GM21529 (cell line): Measurements from ENCODE around the gene HLA-A.

Source experiments
- ATAC-seq: cut with Tn5 transposase; IDR thresholded peaks from one replicate; pipeline ENCODE4 v1.9.1; 2021; ENCODE audit not compliant: unreplicated experiment

The HLA-A gene

DNA sequence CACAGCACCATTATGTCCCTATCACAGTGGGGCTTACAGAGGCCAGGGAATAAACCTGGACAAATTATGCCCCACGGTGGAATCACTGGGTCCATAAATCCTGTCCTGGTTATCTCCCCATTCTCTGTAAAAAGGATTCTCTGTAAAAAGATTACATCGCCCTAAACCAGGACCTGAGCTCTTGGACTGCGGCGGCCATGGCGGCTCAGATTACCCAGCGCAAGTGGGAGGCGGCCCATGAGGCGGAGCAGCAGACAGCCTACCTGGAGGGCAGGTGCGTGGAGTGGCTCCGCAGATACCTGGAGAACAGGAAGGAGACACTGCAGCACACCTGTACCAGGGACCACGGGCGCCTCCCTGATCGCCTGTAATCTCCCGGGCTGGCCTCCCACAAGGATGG is 8.4 kb upstream of the HLA-A start:
- no peak for ATAC-seq

DNA sequence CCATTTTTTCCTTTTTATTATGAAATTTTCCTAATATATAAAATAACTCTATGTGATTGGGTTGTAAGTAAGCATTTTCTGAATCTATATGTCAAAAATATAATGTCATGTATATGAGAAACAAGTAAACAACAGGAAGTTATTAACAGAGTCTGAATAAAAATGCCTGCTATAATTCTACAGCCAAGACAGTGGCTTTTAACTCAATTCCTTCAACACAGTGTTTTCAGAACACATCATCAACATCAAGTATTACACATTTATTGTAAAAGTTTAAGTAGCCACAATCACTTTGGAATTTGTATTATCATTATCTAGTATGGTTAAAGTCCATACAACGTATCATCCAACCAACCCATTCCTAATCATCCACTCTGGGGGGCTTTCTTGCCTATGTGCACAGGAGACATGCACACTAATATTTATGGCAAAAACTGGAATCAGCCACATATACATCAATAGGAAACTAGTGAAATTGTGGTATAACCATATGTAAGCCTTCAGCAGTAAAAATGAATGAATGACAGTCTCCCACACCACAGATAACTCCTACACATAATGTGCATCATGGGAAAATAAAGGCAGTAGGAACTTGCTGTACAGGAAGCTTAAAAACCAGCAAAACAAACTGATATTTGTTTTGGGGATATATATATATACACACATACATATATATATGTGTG is 6.9 kb upstream of the HLA-A start:
- no peak for ATAC-seq

DNA sequence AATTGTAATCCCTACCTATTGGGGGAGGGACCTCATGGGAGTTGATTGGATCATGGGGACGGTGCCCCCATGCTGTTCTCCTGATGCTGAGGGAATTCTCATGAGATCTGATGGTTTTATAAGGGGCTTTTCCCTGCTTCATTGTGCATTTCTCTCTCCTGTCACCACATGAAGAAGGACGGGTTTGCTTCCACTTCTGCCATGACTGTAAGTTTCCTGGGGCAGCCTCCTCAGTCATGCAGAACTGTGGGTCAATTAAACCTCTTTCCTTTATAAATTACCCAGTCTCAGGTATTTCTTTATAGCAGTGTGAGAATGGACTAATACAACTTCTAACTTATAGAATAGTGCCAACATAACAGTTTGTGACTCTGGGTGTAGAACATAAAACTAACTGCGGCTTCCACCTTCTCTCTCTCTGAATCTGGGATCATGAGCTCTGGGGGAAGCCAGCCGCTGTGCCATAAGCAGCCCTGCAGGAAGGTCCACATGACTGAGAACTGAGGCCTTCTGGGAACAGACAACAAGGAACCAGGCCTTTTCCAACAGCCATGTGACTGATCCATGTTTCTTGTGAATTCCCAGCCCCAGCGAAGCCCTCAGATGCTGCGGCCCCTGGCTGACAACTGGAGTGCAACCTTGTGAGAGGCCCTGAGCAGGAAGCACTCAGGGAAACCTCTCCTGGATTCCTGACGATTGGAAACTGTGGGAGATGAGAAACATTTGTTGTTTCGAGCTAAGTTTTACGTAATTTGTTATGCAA is 3.4 kb upstream of the HLA-A start:
- no peak for ATAC-seq

DNA sequence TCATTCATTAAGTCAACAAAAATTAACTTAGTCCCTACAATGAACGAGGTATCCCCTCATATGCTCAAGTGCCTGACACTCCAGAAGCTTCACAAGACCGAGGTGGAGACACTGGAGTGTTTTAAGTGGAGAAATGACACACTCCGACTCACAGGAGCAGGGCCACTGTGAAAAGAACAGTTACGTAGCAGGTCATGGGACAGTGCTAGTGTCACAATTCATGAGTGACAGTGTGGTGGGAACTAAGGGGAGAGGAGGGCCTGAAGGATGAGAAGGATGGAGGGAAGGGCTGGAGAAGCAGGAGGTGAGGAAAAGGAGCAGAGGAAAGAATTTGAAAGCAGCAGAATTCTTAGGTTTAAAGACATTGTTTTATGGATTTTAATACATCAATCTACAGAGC is 1.3 kb upstream of the HLA-A start:
- no peak for ATAC-seq

- no peak for ATAC-seq
These were observed 861 bp upstream of the HLA-A start for GRCh38 chr6:29941471-29941870.

GRCh38 chr6:29941916-29942274 is 437 bp upstream of the HLA-A start:
- ATAC-seq = no peak

DNA sequence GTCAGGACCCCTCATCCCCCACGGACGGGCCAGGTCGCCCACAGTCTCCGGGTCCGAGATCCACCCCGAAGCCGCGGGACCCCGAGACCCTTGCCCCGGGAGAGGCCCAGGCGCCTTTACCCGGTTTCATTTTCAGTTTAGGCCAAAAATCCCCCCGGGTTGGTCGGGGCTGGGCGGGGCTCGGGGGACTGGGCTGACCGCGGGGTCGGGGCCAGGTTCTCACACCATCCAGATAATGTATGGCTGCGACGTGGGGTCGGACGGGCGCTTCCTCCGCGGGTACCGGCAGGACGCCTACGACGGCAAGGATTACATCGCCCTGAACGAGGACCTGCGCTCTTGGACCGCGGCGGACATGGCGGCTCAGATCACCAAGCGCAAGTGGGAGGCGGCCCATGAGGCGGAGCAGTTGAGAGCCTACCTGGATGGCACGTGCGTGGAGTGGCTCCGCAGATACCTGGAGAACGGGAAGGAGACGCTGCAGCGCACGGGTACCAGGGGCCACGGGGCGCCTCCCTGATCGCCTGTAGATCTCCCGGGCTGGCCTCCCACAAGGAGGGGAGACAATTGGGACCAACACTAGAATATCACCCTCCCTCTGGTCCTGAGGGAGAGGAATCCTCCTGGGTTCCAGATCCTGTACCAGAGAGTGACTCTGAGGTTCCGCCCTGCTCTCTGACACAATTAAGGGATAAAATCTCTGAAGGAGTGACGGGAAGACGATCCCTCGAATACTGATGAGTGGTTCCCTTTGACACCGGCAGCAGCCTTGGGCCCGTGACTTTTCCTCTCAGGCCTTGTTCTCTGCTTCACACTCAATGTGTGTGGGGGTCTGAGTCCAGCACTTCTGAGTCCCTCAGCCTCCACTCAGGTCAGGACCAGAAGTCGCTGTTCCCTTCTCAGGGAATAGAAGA is 978 bp downstream of the HLA-A start:
- no peak for ATAC-seq

DNA sequence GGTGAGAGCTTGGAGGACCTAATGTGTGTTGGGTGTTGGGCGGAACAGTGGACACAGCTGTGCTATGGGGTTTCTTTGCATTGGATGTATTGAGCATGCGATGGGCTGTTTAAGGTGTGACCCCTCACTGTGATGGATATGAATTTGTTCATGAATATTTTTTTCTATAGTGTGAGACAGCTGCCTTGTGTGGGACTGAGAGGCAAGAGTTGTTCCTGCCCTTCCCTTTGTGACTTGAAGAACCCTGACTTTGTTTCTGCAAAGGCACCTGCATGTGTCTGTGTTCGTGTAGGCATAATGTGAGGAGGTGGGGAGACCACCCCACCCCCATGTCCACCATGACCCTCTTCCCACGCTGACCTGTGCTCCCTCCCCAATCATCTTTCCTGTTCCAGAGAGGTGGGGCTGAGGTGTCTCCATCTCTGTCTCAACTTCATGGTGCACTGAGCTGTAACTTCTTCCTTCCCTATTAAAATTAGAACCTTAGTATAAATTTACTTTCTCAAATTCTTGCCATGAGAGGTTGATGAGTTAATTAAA is 3.0 kb downstream of the HLA-A start:
- no peak for ATAC-seq

GRCh38 chr6:29946223-29947076 is 4.1 kb downstream of the HLA-A start:
- ATAC-seq = no peak

DNA sequence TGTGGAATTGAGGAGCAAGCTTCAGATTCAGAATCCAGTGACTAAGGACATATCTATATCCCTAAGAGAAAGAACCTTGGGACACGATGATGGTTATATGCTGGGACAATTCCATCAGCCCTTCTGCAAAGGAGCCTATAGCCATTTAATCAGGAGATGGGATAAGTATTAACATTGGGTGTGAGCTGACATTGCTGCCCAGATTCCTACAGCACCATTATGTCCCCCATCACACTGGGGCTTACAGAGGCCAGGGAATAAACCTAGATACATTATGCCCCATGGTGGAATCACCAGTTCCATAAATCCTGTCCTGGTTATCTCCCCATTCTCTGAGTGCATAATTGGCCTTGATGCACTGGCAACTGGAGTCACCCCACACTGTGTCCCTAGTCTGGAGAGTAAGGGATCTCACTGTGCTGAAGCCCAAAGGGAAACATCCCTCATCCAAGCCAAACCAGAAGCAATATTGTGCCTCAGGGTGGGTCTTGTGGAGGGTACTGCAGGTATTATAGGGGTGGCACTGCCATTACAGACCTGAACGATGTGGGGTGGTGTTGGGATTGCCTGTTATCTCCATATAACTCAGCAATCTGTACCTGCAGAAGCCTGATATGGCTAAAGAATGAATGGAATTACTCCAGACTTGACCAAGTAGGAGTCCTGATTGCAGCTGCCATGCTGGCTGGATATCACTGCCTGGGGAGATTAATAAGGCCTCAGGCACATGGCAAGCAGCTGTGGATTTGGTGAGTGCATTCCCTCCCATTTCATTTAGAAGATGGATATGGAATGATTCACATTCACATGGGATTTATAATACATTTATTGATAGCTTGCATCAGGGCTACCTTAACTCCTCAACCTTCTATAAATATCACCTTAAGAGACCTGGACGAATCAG is 5.0 kb downstream of the HLA-A start:
- ATAC-seq = no peak

- ATAC-seq = no peak
These were observed 5.9 kb downstream of the HLA-A start for GRCh38 chr6:29948277-29948676.

- ATAC-seq = no peak
These were observed 7.6 kb downstream of the HLA-A start for GRCh38 chr6:29949934-29950333.

GRCh38 chr6:29951882-29952281 is 9.6 kb downstream of the HLA-A start:
- ATAC-seq = no peak

GRCh38 chr6:29953001-29953441 is 10.7 kb downstream of the HLA-A start:
- ATAC-seq = no peak

- no peak for ATAC-seq
These were observed 11.4 kb downstream of the HLA-A start for GRCh38 chr6:29953686-29954085.

- ATAC-seq = no peak
These were observed 11.9 kb downstream of the HLA-A start for GRCh38 chr6:29954272-29954671.

DNA sequence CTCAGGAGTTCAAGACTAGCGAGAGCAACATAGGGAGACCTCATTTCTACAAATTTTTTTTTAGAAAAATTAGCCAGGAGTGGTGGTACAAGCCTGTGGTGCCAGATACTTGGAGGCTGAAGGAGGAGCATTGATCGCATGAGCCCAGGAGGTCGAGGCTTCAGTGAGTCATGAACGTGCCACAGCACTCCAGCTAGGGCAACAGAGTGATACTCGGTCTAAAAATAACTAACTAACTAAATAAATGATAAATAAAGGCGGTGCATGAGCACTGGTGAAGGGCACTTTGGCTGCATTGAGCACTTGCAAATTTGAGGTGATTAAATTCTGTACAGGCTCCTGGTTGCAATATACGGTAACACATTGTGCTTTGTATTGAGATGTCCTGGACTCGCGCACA is 13.5 kb downstream of the HLA-A start:
- no peak for ATAC-seq

DNA sequence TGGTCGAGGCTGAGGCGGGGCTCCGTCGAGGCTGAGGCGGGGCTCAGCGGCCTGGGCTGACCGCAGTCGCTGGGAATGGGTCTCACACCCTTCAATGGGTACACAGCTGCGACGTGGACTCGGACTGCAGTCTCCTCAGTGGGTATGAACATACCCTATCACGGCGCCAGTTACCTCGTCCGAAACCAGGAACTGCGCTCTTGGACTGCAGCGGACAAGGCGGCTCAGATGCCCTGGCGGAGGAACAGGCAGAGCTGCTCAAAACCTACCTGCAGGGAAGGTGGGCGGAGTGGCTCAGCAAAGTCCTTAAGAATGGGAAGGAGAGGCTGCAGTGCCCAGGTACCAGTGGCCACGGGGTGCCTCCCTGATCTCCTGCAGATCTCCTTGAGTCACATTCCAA is 14.2 kb downstream of the HLA-A start:
- no peak for ATAC-seq

GRCh38 chr6:29958046-29958445 is 15.7 kb downstream of the HLA-A start:
- ATAC-seq = no peak
